Measurements from ENCODE around the gene RPS19.
A peak's percentile ranks its signal among the peaks of the same experiment; 100 is the strongest.

RPS19 gene

GRCh38 chr19:41859618-41860418 lies at the start of gene RPS19:
RPS19 (plus strand) TSS chr19:41860255; CDS start chr19:41860775, 520 bp downstream.
- DNase-seq (ENCODE audit: low spot score), result peak; percentile 98

- DNase-seq (ENCODE audit: low spot score), result no peak
These were observed 49.8 kb upstream of the RPS19 start for GRCh38 chr19:41810301-41810700.

GRCh38 chr19:41811036-41811435 lies 49.0 kb upstream of the RPS19 start:
- no peak for DNase-seq (ENCODE audit: low spot score)

GRCh38 chr19:41811981-41812380 lies 48.1 kb upstream of the RPS19 start:
- no peak for DNase-seq (ENCODE audit: low spot score)

- no peak for DNase-seq (ENCODE audit: low spot score)
These were observed 46.1 kb upstream of the RPS19 start for GRCh38 chr19:41813911-41814310.

GRCh38 chr19:41815301-41815700 lies 44.8 kb upstream of the RPS19 start:
- DNase-seq (ENCODE audit: low spot score), result no peak

GRCh38 chr19:41816761-41817160 lies 43.3 kb upstream of the RPS19 start:
- no peak for DNase-seq (ENCODE audit: low spot score)

GRCh38 chr19:41821003-41821735 lies 38.9 kb upstream of the RPS19 start:
- DNase-seq (ENCODE audit: low spot score), result peak; percentile 49

GRCh38 chr19:41837981-41838708 lies 21.9 kb upstream of the RPS19 start:
- DNase-seq (ENCODE audit: low spot score), result no peak

GRCh38 chr19:41839211-41839610 lies 20.8 kb upstream of the RPS19 start:
- no peak for DNase-seq (ENCODE audit: low spot score)

- DNase-seq (ENCODE audit: low spot score), result no peak
These were observed 16.7 kb upstream of the RPS19 start for GRCh38 chr19:41843371-41843770.

- DNase-seq (ENCODE audit: low spot score), result no peak
These were observed 15.5 kb upstream of the RPS19 start, which contains the start of gene LYPD4 for GRCh38 chr19:41844601-41845000. LYPD4 (minus strand) TSS chr19:41844683; CDS start chr19:41839285, 5,398 bp downstream.

- no peak for DNase-seq (ENCODE audit: low spot score)
These were observed 15.2 kb upstream of the RPS19 start, which contains the start of gene DMRTC2 for GRCh38 chr19:41845001-41845050. DMRTC2 (plus strand) TSS chr19:41845042; CDS start chr19:41847429, 2,387 bp downstream.

GRCh38 chr19:41845051-41845590 lies 14.9 kb upstream of the RPS19 start:
- no peak for DNase-seq (ENCODE audit: low spot score)

GRCh38 chr19:41847351-41848105 lies 12.5 kb upstream of the RPS19 start:
- no peak for DNase-seq (ENCODE audit: low spot score)

- DNase-seq (ENCODE audit: low spot score), result no peak
These were observed 11.4 kb upstream of the RPS19 start for GRCh38 chr19:41848666-41849065.

GRCh38 chr19:41849067-41849466 lies 11.0 kb upstream of the RPS19 start:
- DNase-seq (ENCODE audit: low spot score), result no peak

- no peak for DNase-seq (ENCODE audit: low spot score)
These were observed 9.7 kb upstream of the RPS19 start for GRCh38 chr19:41850381-41850780.

- DNase-seq (ENCODE audit: low spot score), result no peak
These were observed 8.6 kb upstream of the RPS19 start for GRCh38 chr19:41851456-41851855.

- no peak for DNase-seq (ENCODE audit: low spot score)
These were observed 6.7 kb upstream of the RPS19 start for GRCh38 chr19:41853344-41853743.

GRCh38 chr19:41853768-41854167 lies 6.3 kb upstream of the RPS19 start:
- DNase-seq (ENCODE audit: low spot score), result no peak

- DNase-seq (ENCODE audit: low spot score), result no peak
These were observed 840 bp upstream of the RPS19 start for GRCh38 chr19:41859213-41859617.
